HG03378 (cell line): Measurements from ENCODE around the gene OSR1.

Experiments used
- ATAC-seq: cut with Tn5 transposase; IDR thresholded peaks from one replicate; pipeline ENCODE4 v1.9.1; 2021; ENCODE audit warnings: mild to moderate bottlenecking, moderate library complexity; ENCODE audit not compliant: unreplicated experiment

The OSR1 gene

DNA sequence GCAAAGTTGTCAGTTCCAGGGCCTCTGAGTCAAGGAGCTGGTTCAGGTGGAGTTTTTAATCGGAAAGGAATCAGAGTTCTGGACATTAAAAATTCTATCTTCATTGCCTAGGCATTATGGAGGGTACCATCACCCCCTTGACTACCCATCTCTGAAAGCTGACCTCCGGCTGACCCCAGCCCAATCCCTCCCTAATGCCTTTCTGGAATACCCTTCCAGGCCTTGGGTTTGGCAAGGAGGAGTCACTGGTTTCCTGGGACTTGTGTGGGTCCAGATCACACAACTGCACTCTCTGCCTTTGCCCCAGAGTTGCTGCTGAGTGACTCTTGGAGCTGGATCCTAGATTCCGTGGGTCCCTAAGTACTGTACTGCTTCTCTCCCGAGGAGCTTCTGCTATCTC lies 1.0 kb upstream of the OSR1 start:
- no peak for ATAC-seq

DNA sequence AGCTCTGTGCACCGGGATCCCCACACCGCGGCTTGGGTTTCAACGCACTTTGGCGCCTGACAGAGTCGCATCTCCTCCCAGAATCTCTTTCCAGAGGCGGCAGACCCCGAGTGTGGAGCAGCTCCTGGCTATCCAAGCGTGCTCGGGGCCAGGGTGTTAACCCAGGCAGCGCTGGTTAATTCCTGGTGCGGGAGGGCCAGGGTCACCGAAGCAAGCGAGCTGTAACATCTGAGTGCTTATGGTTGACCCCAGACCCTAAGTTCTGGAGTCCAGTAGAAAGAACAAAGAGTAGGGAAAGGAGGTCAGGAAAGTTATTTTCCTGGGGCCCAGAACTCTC lies 566 bp upstream of the OSR1 start:
- ATAC-seq, result no peak

DNA sequence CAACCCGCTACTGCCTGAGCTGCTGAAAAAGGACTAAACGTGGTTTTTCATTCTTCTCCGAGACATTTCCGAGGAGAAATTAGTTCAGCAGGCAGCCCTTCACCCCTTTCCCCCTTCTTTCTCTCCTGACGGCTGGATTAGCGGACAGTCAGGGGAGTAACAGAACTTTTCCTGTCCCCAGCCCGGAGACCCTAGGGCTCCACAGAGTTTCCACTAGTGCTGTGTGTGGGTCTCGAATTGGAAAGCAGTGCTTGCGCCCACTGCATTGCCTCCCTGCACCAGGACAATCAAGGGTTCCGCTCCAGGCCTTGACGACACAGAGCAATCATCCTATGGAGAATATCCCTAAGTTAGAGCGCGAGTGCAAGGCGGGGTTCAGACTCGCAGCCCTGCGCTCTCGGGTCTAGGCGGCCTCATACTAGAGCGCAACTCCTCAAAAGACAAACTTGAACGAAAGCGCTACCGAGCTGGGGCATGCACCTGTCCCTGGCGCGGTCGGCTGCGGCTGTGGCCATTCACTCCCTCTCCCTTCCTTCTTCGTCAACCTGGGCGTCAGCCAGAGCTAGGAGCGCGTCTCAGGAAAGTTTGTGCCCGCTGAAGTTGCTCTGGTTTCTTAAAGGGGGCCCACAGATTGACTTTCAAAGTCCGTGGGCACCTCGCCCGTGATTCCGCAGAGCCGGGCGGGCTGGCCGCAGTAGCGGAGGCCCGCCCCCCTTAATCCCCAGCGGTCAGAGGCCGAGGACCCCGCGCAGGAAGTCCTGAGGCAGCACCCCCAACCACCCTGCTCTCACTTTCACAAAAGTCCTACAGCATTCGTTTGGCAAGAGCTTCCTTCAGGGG lies 801 bp downstream of the OSR1 start:
- no peak for ATAC-seq

DNA sequence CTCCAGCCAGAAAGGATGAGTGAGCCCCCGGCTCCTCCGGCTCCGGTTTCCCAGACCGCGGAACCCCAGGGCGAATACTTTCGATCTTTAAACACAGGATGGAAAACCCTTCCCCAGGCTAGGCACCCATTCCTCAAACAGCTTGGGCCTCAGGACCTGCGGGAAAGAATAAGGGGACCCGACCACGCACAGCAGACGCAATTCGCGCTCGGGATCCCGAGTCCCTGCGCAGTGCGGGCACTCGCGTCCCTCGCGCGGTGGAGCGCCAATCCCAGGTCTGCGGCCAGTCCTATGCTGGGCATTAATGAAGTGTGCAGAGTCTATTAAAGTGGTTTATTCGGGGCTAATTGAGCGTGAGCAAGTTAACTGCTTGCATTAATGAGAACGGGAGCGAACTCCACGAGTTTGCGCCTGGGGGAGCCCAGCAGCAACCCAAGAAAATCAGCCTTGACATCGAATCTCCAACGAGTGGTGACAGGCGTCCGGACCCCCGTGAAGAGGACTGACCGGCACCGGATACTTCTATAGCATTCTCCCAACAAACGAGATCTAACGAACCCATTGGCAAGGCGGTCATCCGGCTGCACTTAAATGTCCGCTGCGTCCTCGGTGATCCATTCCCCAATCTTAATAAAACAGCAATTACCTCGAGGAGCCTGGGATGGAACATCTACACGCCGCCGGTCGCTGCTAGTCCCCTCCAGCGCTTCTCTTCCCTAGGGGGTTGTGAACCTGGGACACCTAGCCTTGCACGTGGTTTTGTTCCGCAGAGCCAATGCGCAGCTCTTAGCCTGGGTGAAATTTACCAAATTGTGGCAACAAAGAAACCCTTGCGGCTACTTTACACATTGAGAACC lies 1.6 kb downstream of the OSR1 start:
- no peak for ATAC-seq

- ATAC-seq, result no peak
Observed at GRCh38 chr2:19355931-19356544, 2.4 kb downstream of the OSR1 start.

- ATAC-seq, result no peak
Observed at GRCh38 chr2:19355416-19355821, 3.0 kb downstream of the OSR1 start.

DNA sequence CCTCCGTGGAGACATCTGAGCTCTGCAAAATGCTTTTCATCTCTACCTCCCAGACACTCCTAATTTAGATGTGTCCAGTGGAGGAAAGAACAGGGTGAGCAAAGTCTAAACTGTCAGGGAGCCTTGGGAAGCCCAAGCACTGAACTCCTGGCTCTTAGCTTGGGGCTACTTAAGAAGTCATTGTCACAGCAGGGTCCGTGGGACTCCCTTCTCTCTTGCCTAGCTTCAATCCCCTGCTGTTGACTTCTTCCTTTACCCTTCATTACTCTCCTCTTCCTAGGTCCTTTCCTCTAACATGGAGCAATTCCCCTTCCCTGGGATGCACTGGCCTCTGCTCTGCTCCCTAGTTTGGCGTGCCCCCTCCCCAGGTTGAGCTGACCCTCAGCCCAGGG lies 3.4 kb downstream of the OSR1 start:
- ATAC-seq, result no peak

GRCh38 chr2:19353721-19354050 lies 4.7 kb downstream of the OSR1 start:
- ATAC-seq, result no peak

DNA sequence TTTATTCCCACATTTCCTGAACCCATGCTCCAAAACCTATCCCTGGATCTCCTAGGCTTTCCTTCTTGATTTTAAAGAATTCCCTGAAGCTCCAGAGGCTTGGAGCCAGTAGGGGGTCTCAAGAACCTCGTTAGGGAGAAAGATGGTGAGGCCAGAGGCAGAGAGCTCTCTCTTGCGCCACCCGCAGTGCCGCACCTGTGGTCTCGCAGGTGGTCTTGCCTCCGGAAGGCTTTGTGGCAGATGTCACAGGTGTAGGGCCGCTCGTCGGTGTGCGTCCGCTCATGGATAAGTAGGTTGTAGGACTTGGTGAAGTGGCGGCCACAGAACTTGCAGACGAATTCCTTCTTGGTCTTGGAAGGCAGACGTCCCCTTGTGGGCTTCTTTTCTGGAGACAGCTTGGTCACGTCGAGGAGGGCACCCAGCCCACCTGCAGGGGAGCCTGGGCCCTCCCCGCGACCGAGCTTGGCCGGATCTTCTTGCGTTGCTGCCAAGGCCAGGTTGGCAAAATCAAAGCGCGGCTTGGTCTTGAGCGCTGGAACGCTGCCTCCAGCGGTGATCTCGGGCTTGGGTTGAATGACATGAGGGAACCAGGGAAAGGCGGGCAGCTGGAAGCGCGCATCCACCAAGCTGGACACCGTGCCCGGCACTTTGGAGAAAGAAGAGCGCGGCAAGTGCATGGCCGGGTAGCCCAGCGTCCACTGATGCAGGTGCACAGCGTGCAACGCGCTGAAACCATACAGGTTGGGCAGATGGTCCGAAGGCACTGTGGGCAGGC lies 5.3 kb downstream of the OSR1 start:
- ATAC-seq, result no peak

DNA sequence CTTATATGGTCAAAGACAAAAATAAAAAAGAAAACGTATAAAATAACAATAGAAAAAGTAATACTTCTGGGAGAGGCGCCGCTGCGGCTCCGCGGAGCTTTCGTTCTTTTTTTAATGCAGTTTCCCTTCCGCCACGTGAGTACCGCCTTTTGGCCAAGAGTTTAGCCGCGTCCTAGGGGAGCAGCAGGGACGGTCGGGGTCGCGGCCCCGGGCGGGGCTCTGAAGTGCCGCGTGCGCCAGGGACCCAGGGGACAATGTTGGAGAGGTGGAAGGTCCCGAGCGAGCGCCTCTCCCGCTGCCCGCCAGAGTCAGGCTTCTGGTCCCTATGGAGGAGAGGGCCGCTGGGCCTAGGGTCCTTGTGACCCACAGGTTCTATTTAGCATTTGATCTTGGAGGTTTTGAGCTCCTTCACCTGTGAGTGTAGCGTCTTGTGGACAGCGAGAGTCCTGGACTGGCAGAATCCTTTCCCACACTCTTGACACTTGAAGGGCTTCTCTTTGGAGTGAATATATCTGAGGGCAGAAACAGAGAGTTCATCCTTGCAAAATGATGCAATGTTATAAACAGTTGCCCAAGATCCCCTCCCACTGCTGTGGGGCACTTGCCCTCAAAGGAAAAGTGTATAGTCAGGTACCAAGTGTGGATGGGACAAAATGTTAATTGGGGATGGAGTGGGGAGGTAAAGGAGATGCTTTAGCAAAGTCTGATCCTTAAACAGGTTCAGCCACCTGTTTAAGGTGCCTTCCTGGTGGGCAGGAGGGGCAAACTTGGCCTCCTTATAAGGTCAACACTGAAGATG lies 6.3 kb downstream of the OSR1 start:
- ATAC-seq, result no peak

- no peak for ATAC-seq
Observed at GRCh38 chr2:19351499-19351898, 6.9 kb downstream of the OSR1 start.

DNA sequence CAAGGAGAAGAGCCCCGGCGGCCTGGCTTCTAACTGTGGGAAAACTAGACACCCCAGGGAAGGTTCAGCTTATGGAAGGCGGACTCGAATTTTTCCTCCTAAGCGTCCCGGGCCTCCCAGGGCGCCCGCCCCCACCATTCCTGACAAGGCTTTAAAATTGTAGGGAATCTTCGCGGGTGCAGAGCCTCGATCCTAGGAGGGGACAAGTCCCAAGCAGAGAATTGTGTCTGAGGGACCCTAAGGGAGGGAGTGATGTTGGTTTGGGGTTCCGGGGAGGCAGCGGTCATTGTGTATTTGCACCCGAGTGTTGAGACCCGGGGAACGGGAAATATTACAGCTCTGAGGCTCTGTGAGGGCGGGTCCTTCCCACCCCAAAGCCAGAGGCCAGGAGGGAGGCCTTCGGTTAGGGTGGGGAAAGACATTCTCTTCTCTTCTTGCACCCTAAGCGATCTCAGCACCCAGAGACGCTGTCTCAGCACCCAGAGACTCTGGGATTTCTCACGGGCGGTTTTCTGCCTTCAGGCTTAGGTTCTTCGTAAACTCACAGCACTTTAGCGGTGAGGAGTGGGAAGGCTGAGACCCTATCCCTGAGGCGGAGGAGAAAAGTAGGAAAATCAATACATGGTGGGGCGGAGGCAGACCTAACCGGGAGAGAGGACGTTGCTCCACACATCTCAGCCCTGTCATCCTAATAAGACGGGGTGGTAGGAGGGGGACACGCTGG lies 7.6 kb downstream of the OSR1 start:
- ATAC-seq, result no peak

DNA sequence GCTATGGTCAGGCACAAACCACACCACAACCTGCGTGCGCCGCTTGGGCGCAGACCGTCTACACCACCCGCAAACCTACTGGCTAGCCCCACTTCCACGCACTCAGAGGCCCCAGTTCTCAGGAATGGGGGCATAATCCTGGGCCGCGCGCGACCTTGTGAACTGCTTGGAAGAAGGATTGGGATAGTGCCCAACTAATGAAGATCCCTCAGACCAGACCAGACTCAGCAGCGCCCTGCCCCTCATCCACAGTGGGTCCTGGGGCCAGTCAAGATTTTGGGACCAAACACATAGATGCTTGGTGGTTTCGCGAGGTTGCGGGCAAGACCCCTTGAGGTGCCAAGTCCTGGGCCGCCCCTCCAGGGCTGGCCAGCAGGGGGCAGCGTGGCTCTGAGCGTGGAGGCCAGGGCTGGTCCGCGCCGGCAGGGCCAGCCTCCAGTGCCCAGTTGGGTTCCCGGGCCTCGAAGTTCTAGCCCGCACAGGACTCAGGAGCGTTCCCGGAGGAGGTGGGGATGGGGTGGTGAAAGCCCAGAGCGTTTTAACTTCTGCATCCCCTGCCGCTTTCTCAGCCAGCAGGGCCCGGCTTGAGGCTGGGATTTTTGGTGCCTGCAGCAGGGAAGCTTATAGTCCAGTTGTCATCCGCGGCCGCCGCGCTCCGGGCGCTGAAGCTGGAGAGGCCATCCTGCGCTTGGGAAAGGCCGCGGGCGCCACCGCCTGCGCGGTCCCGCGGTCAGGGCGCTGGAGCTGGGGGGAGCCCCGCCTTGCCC lies 8.3 kb downstream of the OSR1 start:
- no peak for ATAC-seq

- no peak for ATAC-seq
Observed at GRCh38 chr2:19348692-19349091, 9.7 kb downstream of the OSR1 start.

DNA sequence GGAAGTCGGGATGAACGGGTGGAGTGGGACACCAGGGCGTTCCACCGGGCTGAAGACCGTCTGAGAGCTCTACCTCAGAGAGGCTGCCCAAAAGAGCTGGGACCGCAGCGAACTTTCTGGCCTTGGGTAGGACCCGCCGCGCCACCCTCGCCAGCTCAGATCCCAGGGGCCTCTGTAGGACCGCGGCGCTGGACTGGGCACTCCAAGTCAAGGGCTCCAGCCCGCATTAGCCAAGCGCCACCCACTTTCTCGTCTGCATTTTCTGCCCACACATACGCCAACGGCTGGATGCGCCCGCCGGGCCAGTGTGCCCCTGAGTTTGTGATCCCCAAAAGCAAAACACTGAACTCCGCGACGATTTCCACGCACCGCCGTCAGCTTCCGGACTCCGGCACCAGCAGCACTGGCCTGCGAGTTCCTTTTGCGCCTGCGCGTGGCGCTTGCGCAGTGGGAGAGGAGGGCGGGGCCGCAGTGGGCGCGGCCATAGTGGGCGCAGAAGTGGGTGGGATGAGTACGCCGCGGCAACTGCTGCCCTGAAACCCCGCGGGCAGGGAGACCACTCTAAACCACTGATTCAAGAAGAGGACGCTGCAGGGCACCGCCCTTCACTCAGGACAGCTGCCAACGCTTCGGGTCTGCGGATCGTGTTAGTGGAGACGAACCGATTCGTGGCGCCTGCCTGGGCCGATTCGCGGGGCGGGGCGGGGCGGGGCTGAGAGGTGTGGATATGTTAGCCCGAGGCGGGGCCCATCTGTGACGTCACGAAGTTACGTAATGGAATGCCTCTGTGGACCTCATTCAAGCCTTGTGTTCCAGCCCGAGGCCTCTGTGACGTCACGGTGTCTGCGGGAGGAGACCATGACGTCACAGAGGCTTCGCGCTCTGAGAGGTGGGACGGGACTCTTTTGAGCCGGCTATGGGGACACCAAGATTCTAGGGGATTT lies 10.5 kb downstream of the OSR1 start:
- ATAC-seq, result peak; percentile 91

DNA sequence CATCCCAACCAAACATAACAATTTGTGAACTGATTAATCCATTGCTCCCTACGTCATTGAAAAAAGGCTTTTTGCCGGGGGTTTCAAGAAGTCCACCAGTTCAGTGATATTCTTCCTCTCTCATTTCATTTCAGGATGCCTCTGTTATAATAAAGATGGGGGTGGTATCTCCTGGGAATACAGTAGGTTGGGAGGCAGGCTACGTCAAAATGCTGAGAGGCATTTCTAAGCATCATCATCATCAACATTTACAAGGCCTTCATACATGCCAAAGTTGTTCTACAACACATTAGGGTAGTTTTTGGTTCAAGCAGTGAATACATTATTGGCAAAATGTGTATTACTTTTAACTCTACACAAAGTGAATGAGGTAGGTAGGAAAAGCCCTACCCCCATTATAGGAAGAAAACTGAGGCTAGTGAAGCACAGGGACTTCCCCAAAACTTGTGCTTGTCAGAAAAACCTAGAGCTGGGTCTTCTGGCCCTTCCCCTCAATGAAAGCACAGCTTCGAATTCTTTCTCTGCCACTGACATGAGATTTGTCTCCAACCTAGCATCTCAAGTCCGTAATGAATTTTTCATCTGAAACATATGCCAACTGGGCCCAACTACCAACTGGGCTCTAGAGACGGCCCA lies 11.3 kb downstream of the OSR1 start:
- ATAC-seq, result peak; percentile 17

GRCh38 chr2:19337742-19338141 lies 20.7 kb downstream of the OSR1 start:
- no peak for ATAC-seq
